IPS-20b (cell line): ENCODE measurements around the gene ZNRF1.

ENCODE experiments used
- H3K27ac ChIP-seq: one replicate; pipeline ENCODE4 v1.5.1; 2013; ENCODE audit warnings: low read length
- H3K27me3 ChIP-seq: 2 replicates; pipeline ENCODE4 v1.6.1; 2013; ENCODE audit warnings: mild to moderate bottlenecking, low read length, inconsistent platforms; ENCODE audit not compliant: insufficient read depth
- H3K36me3 ChIP-seq: 2 replicates; pipeline ENCODE4 v1.6.1; 2013; ENCODE audit warnings: low read depth, mild to moderate bottlenecking, inconsistent platforms, low read length, moderate library complexity; ENCODE audit not compliant: insufficient read depth
- H3K4me1 ChIP-seq: 2 replicates; pipeline ENCODE4 v1.6.1; 2013; ENCODE audit warnings: mild to moderate bottlenecking, control low read depth, inconsistent platforms, low read length, moderate library complexity; ENCODE audit not compliant: insufficient read depth
- H3K4me3 ChIP-seq: 2 replicates; pipeline ENCODE4 v1.5.1; 2013; ENCODE audit warnings: mild to moderate bottlenecking, low read length, inconsistent platforms
- H3K9ac ChIP-seq: 2 replicates; pipeline ENCODE4 v1.6.1; 2013; ENCODE audit warnings: low read depth, mild to moderate bottlenecking, inconsistent platforms, low read length, moderate library complexity
- H3K9me3 ChIP-seq: 2 replicates; pipeline ENCODE4 v1.6.1; 2013; ENCODE audit warnings: mild to moderate bottlenecking, low read depth, low read length, inconsistent platforms; ENCODE audit not compliant: insufficient read depth

Gene ZNRF1

GRCh38 chr16:75106351-75107274, 107.8 kb downstream of the ZNRF1 start:
- H3K36me3 ChIP-seq: peaks cover 17% of the 10 kb centered on the region
- no peaks in the 10 kb centered on the region for H3K9me3 ChIP-seq
- peaks cover 2% of the 10 kb centered on the region; the same call in 1 of the 2 replicates for H3K4me1 ChIP-seq
- H3K9ac ChIP-seq: no peak overlapping the region
- no peak overlapping the region for H3K27ac ChIP-seq
- no peak overlapping the region for H3K4me3 ChIP-seq
- H3K27me3 ChIP-seq: no peaks in the 10 kb centered on the region

DNA sequence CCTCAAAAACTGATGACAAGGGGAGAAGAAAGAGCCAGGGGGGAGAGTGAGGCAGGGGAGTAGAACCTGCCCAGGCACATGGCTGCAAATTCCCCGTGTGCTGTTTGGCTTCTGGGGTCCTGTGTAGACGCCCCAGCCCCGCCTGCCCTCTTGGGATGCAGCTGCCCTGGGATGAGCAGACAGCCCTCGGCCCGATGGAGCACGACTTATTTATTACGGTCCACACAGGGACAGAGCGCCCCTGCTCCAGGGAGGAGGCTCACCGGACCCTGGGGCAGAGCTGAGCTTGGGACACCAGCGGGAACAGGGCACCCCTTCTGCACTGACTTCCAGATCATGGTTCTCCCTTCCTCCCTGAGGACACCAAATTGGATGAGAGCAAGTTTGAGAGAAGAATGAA, 108.7 kb downstream of the ZNRF1 start:
- no peak overlapping the region for H3K9ac ChIP-seq
- peaks cover 16% of the 10 kb centered on the region for H3K36me3 ChIP-seq
- H3K4me1 ChIP-seq: peaks cover 7% of the 10 kb centered on the region; the same call in 1 of the 2 replicates
- H3K27ac ChIP-seq: no peak overlapping the region
- H3K4me3 ChIP-seq: no peak overlapping the region
- H3K27me3 ChIP-seq: no peaks in the 10 kb centered on the region
- H3K9me3 ChIP-seq: no peaks in the 10 kb centered on the region

- H3K27ac ChIP-seq: no peak overlapping the region
- H3K4me3 ChIP-seq: no peak overlapping the region
- peaks cover 14% of the 10 kb centered on the region; the same call in 1 of the 2 replicates for H3K4me1 ChIP-seq
- no peaks in the 10 kb centered on the region for H3K9me3 ChIP-seq
- no peaks in the 10 kb centered on the region for H3K27me3 ChIP-seq
- H3K36me3 ChIP-seq: peaks cover 10% of the 10 kb centered on the region
- no peak overlapping the region for H3K9ac ChIP-seq
These were observed 110.2 kb downstream of the ZNRF1 start for GRCh38 chr16:75108792-75109731.

DNA sequence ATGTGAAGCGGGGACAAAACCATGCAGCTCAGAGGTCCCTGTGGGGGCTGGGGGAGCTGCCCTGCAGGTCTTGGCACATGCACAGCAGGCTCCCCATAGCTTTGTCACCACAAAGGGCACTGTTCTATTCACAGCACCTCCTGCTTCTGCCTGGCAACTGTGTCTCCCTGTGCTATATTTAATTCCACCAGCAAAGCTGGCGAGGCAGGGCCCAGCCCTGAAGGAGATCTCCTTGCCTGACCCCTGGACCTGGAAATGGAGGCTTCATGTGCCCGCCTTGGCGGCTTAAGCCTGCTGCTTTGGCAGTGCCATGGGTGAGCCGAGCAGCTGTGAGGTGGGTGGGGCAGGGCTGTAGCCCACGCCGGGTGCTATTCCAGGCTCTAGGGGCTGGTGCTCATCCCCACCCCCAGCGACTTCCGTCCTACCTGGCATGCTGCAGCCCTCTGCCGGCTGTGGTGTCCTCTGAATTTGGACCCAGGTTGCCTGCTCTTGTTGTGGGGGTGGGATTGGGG, 111.0 kb downstream of the ZNRF1 start:
- H3K27me3 ChIP-seq: no peaks in the 10 kb centered on the region
- H3K36me3 ChIP-seq: peaks cover 10% of the 10 kb centered on the region
- no peaks in the 10 kb centered on the region for H3K9me3 ChIP-seq
- no peak overlapping the region for H3K27ac ChIP-seq
- peaks cover 14% of the 10 kb centered on the region; the same call in 1 of the 2 replicates for H3K4me1 ChIP-seq
- H3K4me3 ChIP-seq: no peak overlapping the region
- no peak overlapping the region for H3K9ac ChIP-seq

GRCh38 chr16:75110637-75111513, 112.1 kb downstream of the ZNRF1 start:
- no peak overlapping the region; the same call in 1 of the 2 replicates for H3K9ac ChIP-seq
- peaks cover 10% of the 10 kb centered on the region for H3K36me3 ChIP-seq
- no peaks in the 10 kb centered on the region for H3K9me3 ChIP-seq
- peaks cover 14% of the 10 kb centered on the region; the same call in 1 of the 2 replicates for H3K4me1 ChIP-seq
- no peaks in the 10 kb centered on the region for H3K27me3 ChIP-seq
- no peak overlapping the region for H3K27ac ChIP-seq
- H3K4me3 ChIP-seq: peak overlapping the region; percentile 23

- Histone ChIP-seq H3K27me3 (no peaks in the 10 kb centered on the region), H3K4me3 (no peak overlapping the region), H3K9ac (no peak overlapping the region), H3K27ac (no peak overlapping the region), H3K36me3 (peaks cover 7% of the 10 kb centered on the region), H3K9me3 (no peaks in the 10 kb centered on the region), H3K4me1 (peaks cover 14% of the 10 kb centered on the region; the same call in 1 of the 2 replicates)
These were observed 112.7 kb downstream of the ZNRF1 start for GRCh38 chr16:75111514-75111940.

DNA sequence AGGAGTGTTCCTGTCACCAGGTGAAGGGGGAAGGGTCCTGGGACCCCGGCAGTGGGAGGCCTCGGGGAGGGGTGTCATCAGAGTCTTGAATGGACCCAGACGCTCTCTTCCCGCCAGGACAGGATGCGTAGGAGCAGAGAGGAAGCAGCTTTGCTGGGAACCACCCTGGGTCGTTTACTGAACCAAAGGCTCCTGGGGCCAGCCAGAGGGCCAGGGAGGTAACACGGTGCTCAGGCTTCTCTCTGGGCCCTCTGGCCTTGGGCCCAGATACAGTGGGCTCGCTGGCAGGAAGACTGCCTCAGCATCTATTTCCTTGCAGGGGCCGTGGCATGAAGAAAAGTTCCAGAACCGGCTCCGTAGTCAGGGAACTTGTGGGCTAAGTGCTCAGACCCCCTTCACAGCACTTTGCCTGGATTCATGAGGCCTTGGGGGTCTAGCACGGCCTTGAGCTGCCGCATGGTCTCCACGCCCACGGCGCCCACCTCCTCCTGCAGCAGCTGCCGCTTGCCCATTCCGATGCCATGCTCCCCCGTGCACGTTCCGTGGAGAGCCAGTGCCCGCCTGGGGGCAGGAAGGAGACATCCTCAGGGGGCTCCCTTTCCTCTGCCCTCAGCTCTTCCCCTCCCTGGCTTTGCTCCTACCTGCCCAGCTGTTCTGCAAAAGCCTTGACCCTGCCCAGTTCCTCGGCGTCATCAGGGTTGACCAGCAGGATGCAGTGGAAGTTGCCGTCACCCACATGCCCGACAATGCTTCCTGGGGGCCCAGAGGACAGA, 113.3 kb downstream of the ZNRF1 start:
- H3K36me3 ChIP-seq: 0 out of 2 replicates have a peak, but pooled peaks cover 1% of the 10 kb centered on the region
- peak overlapping the region; percentile 34; the same call in 1 of the 2 replicates for H3K9ac ChIP-seq
- H3K27me3 ChIP-seq: no peaks in the 10 kb centered on the region
- no peak overlapping the region for H3K27ac ChIP-seq
- H3K9me3 ChIP-seq: no peaks in the 10 kb centered on the region
- H3K4me3 ChIP-seq: no peak overlapping the region
- H3K4me1 ChIP-seq: peaks cover 14% of the 10 kb centered on the region; the same call in 1 of the 2 replicates

GRCh38 chr16:75112734-75113491, 114.1 kb downstream of the ZNRF1 start:
- Histone ChIP-seq H3K9ac (peak overlapping the region; percentile 34; the same call in 1 of the 2 replicates), H3K9me3 (no peaks in the 10 kb centered on the region), H3K27me3 (no peaks in the 10 kb centered on the region), H3K36me3 (no peaks in the 10 kb centered on the region), H3K27ac (no peak overlapping the region), H3K4me3 (no peak overlapping the region), H3K4me1 (peaks cover 14% of the 10 kb centered on the region; the same call in 1 of the 2 replicates)

DNA sequence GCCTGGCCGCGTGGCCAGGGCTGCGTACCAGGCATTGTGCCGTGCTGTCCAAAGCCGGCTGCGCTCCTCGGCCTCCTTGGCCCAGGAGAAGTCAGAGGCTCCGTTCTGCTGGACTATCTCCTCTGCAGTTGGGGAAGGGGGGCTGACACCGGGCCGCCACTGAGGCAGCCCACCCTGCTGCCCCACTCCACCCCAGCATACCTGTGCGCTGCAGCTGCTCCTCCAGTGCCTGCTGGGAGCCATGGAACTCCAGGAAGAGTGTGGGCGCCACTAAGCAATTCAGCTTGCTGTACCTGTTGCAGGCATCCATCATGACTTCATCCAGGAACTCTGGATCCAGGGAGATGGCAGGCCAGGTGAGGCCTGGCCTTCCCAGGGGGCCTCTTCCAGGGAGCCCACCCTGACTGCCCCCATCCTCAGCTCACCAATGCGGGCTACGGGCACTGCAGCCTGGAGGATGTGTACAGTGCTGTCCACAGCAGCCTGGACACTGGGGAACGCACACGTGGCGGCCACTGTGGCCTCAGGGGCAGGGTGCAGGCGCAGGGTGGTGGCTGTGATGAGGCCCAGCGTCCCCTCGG, 114.8 kb downstream of the ZNRF1 start:
- Histone ChIP-seq H3K27ac (no peak overlapping the region), H3K9me3 (no peaks in the 10 kb centered on the region), H3K4me3 (no peak overlapping the region), H3K27me3 (no peaks in the 10 kb centered on the region), H3K36me3 (no peaks in the 10 kb centered on the region), H3K4me1 (peaks cover 17% of the 10 kb centered on the region; the same call in 1 of the 2 replicates), H3K9ac (no peak overlapping the region)
